Posterior cingulate gyrus (tissue), 11 donors: ENCODE results near the gene MAD1L1.
"Not testable (repeated sequence)": the region's sequence is repeated elsewhere in the genome, so short reads cannot be mapped to it uniquely, and the experiment has no call there.

Source experiments
- DNase-seq, 10 donors: peaks; one replicate each; pipeline versions ENCODE4 v3.0.0 to v3.0.0-alpha.2; 2020 to 2021; ENCODE audit warnings: mixed read lengths in 3 of 10
- intact Hi-C: fragments of 100-400 bp; cut with DNase I; formaldehyde crosslinking; loops from one replicate; pipeline ENCODE4 v1.15.1; 2023

The MAD1L1 gene

DNA sequence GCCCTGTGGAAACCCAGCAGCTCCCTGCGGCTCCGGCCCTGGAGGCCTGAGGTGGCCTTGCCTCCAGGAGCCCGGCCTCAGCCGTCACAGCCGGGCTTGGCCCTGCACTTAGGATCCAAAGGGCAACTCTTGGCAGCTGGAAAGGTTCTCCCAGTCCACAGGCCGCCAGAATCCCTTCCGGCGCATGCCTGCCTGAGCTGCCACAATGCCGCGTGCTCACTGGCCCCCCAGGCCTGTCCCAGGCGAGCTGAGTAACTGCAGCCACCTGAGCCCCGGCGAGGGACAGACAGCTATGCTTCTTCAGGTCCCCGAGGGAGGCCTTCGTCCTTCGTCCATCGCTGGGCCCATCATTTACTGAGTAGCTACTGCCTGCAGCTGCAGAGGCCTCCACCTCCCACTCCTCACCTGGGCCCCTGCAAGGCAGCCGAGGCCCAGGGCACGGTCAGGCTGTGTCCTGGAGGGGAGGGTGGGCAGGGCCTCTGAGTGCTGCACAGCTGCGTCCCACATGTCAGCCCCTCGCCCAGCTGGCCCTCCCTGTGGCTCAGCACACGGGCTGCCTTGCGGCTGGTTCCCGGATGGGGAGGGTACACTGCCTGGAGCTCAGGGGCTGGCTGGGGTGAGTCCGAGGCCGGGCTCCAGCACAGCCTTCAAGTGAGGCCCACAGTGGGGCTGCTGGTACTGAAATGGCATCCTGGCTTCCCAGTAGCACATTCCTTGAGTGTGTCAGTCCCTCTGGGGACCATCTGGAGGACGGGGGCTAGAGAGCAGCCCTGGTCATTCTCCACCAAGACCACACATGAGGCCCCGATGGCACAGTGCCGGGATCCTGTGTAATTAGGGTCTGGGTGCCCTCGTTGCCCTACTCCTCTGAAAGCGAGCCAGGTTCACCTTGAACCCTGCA, 390.2 kb downstream of the MAD1L1 start:
- intact Hi-C loops: no loop called here
- DNase-seq: peak in 8 of 10 donors; percentile 5 to 74 (median 16)

DNA sequence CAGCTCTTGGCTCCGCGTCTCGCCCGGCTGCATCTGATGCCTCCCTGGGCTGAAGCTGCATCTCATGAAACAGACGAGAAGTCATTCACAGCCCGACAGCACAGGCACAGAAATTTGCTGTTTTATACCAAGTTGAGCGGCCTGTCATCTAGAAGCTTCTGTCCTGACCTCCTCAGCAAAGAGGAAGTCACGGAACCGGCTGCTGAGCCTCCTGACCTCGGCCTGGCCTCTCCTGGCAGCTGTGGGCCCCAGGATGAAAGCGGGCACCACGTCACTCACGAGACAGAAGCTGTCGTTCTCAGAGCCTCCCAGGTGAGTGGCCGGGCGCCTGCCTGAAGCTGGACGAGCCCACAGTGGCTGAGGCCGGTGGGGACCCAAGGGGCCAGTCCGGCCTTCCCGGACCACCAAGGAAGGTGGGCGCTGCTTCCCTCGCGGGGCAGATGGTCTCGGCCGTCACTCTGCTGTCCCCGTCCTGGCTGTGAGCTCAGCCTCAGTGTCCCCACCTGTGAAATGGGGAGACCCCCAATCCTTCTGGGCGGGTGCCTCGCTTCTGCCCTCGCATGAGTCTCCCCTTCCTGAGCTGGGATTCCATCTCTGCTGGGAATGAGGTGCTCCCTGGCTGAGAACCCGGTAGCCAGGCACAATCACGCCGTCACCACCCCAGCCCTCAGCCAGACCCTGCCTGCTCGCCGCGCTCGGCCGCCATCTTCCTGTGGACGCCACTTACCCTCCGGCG, 391.3 kb downstream of the MAD1L1 start:
- intact Hi-C loops: not testable (repeated sequence)

DNA sequence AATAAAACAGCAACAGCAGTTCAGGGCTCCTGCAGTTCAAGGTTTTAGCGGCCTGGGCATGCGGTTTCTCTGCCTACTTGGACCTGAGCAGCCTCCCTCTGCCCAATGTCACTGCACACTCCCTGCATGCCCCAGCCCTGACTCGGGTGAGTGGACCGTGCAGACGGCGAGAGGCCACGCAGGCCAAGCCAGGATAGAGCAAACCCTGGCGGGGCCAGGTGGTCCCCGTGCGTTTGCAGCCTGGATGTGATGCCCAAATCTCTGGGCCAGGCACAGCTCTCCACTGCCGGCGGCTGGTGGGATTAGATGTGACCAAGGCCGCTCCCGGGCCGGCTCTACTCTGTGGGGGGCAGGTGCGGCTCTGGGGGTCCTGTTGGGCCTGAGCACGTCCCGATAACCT, 392.0 kb downstream of the MAD1L1 start:
- DNase-seq: peak in 6 of 10 donors; percentile 3 to 78 (median 15)
- intact Hi-C loops: not testable (repeated sequence)

More for the DNA sequence above, 391.3 kb downstream of the MAD1L1 start:
- DNase-seq: peak in 7 of 10 donors; percentile 5 to 76 (median 23)

DNA sequence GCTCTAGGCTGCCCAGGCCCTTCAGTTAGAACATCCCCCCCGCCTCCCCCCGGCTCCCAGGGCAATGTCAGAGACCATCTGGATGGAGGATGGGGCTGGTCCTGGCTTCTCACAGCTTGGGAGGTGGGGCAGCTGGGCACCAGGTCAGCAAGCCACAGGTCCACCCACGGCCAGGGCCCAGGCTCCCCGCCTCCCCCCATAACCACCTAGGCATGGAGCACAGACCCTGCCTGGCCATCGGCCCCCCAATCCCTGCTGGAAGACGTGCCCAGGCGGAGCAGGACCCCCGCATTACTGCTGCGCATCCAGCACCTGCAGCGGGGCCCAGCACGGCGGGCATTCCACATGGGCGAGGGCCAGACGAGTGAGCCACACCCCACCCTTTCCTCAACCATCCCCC, 393.0 kb downstream of the MAD1L1 start:
- peak in 7 of 10 donors; percentile 1 to 81 (median 27) for DNase-seq
- intact Hi-C loops: no loop called here

DNA sequence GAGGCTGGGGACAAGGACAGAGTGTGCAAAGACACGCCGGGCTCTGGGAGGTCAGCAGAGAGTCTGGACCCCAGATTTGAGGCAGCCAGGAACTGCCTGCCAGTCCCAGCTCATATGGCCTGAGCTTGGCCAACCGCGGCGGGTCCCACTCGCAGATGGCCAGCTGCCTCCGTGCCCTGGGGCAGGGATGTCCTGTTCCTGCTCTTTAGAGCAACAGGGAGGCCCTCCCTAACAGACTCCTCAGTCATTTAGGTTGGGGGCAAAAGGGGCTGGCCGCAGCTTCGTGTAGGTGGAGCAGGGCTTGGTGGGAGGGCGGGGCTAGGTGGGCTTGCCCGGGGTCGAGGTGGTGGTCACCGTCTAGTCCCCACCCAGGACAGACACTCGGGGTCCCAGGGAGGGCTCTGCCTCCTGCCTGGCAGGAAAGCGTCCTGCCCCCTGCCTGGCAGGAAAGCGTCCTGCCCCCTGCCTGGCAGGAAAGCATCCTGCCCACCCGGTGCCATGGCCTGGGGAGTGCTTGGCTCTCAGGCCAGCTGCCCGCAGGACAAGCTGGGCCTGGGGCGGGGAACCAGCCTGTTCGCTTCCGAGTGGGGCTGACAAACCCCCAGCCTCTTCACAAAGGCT, 393.7 kb downstream of the MAD1L1 start:
- intact Hi-C loops: not testable (repeated sequence)
- peak in 7 of 10 donors; percentile 4 to 58 (median 9) for DNase-seq

DNA sequence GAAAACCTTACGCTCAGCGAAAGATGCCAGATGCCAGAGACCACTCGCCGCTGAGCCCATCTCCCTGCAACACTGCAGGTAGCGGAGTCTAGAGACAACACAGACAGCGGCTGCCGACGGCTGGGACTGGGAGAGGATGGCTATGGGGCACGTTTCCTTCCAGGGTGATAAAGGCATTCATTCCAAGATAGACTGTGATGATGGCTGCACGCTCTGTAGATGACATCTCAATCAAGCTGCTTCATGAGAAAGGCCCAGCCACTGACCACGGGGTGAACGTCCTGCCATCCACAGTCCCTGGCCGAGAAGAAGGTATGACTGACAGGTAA, 394.2 kb downstream of the MAD1L1 start:
- intact Hi-C loops: not testable (repeated sequence)
- DNase-seq: peak in 6 of 10 donors; percentile 4 to 79 (median 8)

DNA sequence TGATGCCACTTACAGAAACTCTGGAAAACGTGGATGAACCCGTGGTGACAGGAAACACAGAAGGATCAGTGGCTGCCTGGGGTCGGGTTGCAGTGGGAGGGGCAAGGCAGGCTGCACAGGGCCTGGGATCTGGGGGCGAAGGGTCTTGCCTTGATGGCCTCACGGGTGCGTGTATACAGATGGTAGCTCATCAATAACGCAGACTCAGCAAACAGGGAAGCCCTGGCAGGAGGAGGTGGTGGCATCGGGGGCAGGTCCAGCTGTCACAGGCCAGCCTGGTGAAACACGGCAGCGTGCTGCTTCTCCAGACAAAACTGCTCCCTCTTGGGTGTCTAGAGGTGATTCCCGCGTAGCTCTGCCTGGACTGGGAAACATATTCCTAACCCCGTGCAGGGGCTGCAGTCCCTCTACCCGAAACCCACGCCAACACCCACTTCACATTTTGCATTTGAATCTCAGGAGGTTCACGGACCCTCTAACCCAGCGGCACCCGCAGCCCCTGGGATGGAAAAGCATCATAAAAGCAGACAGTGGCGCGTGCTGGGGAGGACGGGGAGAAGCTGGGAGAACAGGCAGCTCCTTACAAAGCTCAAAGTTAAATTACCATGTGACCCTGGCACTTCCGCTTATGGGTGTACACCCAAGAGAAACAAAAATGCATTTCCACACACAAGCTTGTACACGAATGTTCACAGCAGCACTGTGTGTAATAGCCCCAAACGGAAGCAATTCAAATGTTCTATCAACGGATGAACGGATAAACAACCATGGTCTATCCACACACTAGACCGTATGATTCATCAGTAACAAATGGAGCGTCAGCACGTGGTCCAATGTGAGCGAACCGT, 394.8 kb downstream of the MAD1L1 start:
- DNase-seq: peak in 5 of 10 donors; percentile 4 to 65 (median 16)

DNA sequence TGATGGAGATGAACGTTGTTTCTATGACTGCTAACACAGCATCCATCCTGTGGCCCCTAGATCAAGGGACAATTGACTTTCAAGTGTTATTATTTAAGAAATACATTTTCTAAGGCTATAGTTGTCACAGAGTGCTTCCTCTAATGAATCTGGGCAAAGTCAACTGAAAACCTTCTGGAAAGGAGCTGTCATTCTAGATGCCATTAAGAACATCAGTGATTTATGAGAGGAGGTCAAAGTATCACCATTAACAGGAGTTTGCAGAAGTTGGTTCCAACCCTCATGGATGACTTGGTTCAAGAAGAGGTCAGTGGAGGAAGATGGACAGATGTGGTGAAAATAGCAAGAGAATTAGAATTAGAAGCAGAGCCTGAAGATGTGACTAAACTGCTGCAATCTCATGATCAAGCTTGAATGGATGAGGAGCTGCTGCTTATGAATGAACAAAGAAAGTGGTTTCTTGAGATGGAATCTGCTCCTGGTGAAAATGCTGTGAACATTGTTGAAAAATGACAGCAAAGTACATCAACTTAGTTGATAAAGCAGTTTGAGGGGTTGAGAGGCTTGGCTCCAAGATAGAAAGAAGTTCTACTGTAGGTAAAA, 400.7 kb downstream of the MAD1L1 start:
- DNase-seq, intact Hi-C loops: not testable (repeated sequence)

More for the DNA sequence above, 394.8 kb downstream of the MAD1L1 start:
- intact Hi-C loops: not testable (repeated sequence)

DNA sequence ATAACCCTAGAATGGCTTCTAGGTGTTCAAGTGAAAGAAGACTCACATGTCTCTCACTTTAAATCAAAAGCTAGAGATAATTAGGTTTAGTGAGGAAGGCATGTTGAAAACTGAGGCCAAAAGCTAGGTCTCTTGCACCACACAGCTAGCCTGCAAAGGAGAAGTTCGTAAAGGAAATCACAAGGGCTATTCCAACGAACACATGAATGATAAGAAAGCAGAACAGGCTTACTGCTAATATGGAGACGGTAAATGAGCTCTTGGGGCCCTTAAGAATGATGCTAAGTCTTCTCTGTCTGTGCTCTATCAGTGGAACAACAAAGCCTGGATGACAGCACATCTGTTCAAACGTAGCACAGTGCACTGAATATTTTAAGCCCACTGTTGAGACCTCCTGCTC, 401.3 kb downstream of the MAD1L1 start:
- intact Hi-C loops, DNase-seq: not testable (repeated sequence)

DNA sequence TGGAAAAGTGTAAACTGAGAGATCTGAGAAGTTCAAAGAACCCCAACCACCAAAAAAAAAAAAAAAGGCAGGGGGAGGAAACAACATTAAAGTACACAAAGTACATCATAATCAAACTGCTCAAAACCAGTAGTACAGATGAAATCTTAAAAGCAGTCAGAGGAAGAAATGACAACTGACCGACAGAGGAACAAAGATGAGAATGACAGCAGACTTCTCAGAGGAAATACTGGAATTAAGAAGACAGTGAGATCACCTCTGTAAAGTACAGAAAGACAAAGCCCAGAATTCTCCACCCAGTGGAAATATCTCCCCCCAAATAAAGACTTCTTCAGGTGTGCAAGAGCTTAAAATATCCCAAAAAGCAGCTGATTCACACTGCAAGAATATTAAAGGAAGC, 403.1 kb downstream of the MAD1L1 start:
- intact Hi-C loops, DNase-seq: not testable (repeated sequence)

DNA sequence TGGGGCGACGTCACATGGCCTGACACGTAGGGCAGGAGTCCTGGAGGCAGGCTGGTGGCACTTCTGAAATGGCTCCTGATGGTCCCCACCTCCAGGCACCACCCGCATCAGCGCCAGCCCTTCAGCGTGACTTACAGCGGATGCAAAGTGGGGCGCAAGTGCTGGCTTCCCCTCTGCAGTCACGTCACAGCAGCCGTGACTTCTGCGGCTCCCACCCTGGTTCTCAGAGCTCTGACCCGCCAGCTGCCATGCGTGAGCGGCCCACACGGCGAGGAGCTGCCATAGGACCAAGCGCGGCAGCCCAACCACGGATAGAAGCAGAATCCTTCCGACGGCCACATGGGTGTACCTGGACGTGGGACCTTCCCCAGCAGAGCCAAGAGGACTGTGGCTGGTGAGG, 403.6 kb downstream of the MAD1L1 start:
- peak in 6 of 10 donors; percentile 1 to 73 (median 30) for DNase-seq
- intact Hi-C loops: no loop called here

DNA sequence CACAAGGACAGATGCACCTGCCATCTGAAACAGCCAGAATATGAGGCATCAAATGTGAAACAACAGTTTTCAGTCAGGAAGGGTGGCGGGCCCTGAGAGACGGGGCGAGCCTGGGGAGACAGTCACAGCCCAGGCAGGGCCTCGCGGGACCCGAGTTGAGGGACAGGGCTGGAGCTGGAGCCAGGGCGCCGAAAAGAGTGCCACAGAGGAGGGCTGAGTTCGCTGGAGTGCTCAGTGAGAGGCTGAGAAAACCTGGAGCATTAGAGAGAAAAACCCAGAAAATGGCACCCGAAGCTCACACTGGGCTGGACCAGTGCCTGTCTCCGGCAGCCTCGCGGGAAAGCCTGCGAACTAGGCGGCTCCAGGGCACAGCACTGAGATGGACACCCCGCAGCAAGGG, 404.6 kb downstream of the MAD1L1 start:
- peak in 4 of 10 donors; percentile 1 to 57 (median 28) for DNase-seq

DNA sequence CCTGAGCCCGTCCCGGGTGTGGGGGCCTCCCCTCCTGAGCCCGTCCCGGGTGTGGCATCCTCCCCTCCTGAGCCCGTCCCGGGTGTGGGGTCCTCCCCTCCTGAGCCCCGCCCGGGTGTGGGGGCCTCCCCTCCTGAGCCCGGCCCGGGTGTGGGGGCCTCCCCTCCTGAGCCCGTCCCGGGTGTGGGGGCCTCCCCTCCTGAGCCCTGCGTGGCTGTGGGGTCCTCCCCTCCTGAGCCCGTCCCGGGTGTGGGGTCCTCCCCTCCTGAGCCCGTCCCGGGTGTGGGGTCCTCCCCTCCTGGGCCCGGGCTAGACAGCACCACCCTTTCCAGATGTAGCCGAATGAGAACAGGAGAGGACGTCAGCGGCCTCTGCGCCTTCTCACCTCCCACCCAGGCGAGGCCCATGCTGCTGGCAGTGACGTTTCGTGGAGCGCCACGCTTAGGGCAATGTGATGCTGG, 405.2 kb downstream of the MAD1L1 start:
- intact Hi-C loops: not testable (repeated sequence)
- DNase-seq: peak in 3 of 10 donors; percentile 3 to 64 (median 52)

More for the DNA sequence above, 404.6 kb downstream of the MAD1L1 start:
- intact Hi-C loops: not testable (repeated sequence)

DNA sequence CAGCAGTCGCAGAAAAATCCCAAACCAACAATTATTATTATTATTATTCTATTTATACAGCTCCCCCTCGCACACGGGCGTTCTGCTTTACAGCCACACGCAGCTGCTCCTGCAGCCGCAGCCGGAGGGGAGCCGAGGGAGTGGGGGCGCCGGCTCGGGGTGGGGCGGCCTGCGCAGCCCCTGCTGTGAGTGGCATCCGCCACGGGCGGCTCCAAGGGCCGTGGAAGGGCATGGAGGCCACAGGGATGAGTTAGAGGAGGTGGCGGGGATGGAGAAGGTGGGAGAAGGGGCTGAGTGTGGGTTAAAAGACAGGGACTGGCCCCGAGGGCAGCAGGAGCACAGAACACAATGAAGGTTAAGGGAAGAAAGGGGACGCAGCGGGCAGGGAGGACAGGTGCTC, 405.8 kb downstream of the MAD1L1 start:
- intact Hi-C loops: not testable (repeated sequence)
- DNase-seq: peak in 4 of 10 donors; percentile 5 to 76 (median 68)

DNA sequence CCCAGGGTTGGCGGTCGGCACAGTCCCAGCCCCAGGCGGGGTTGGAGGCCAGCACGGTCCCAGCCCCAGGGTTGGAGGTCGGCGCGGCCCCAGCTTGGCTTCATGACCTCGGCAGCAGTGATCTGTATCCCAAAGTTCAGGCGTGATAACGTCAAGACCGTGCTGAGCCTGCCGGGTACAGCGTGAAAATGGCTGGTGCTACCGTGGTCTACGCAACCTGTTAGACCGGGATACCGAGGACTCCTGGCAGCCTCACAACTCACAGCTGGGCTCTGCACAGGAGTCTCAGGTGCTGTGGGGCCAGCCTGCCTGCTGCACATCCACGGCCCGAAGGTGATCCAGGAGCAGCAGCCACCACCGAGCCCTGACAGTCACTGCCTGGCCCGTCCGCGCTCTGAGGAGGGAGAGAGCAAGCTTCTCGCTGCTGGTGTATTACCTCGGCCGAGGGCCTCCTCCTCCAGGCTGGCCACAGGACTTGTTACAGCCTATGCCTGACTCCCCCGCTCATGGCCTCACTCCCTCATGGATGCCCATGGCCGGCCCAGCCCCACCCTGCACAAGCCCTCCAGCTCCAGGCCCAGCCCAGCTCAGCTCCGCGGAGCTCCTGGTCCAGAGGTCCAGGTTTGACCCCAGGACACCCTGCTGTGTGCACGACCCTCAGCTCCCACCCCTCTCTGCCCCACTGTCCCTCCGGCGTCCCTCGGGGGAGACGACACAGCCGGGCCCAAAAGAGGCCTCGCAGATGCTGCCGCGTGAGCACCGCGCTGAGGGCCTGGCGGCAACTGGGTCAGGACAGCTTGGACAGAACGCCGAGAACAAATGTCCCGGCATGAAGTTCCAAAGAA, 406.6 kb downstream of the MAD1L1 start:
- intact Hi-C loops: no loop called here

DNA sequence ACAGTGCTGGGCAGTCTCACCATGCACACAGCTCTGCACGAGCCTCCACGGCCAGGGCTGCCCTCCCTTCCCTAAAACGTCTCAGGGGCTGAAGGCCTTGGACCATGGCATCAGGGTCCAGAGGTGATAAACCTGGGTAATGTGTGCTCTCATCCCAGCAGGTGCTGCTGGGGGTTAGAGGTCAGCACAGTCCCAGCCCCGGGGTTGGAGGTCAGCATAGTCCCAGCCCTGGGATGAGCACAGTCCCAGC, 407.2 kb downstream of the MAD1L1 start:
- intact Hi-C loops: not testable (repeated sequence)
- peak in 1 of 10 donors; percentile 4 for DNase-seq

More for the DNA sequence above, 406.6 kb downstream of the MAD1L1 start:
- peak in 4 of 10 donors; percentile 19 to 86 (median 84) for DNase-seq

DNA sequence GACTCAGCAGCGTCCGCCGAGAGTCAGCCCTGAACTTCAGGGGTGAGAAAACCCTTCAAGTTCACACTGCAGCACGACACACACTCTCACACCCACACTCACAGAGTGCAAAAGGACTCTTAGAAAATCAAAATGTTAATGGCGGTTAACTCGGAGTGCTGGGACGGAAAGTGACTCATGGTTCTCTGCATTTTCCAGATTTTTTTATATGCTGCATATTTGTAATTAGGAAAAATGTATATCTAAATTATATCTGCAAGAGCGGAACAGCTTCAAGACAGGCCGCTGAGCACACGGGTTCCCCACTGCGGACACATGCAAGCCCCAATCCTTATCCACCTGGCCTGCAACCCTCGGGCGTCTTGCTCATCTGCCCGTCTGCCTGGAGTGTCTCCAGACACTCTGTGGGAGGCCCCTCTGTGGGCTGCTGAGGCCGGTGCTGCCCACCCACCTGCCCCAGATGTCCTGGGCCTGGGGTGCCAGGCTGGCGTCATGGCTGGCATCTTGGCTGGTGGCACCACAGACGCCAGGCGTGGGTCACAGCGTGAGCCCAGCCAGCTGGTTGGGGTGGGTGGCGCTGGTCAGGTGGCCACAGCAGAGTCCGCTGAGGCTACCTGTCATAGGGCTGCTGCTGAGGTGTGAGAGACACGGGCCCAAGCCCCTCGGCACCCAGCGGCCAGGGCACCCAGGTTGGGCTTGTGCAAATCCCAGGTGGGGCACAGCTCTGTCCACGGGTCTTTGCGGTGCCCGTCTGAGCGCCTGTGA, 407.7 kb downstream of the MAD1L1 start:
- peak in 4 of 10 donors; percentile 3 to 80 (median 44) for DNase-seq
- intact Hi-C loops: not testable (repeated sequence)
